Karpas-422 (cell line): ENCODE data around the gene ZNF554. TPM values are rescaled to one million over a fixed set of nuclear protein-coding genes. Genes with fewer than 3 reads are reported as not detected.

Experiments
- DNase-seq: peaks from one replicate; pipeline ENCODE4 v3.0.0-alpha.2; 2015
- H2AFZ ChIP-seq: fragments of 200-600 bp; sonication (generic); 2 replicates; pipeline ENCODE4 v1.6.1; 2014; ENCODE audit warnings: antibody characterized with exemption, low read length, mixed read lengths
- H3K27ac ChIP-seq: fragments of 200-600 bp; sonication (generic); 2 replicates; pipeline ENCODE4 v1.5.1; 2014; ENCODE audit warnings: mild to moderate bottlenecking, low read length, moderate library complexity
- H3K27me3 ChIP-seq: fragments of 200-600 bp; sonication (generic); 2 replicates; pipeline ENCODE4 v1.6.1; 2014; ENCODE audit warnings: low read length, mixed read lengths
- H3K36me3 ChIP-seq: fragments of 200-600 bp; sonication (generic); 2 replicates; pipeline ENCODE4 v1.6.1; 2014; ENCODE audit warnings: low read length, mixed read lengths; ENCODE audit not compliant: insufficient read depth
- H3K4me1 ChIP-seq: fragments of 200-600 bp; sonication (generic); 2 replicates; pipeline ENCODE4 v1.6.1; 2014; ENCODE audit warnings: mild to moderate bottlenecking, low read length, mixed read lengths
- H3K4me2 ChIP-seq: fragments of 200-600 bp; sonication (generic); 2 replicates; pipeline ENCODE4 v1.6.1; 2014; ENCODE audit warnings: low read length, low read depth, mild to moderate bottlenecking; ENCODE audit not compliant: poor library complexity, severe bottlenecking
- H3K4me3 ChIP-seq: fragments of 200-600 bp; sonication (generic); 2 replicates; pipeline ENCODE4 v1.5.1; 2014; ENCODE audit warnings: mild to moderate bottlenecking, antibody characterized with exemption, low read length, mixed read lengths
- H3K79me2 ChIP-seq: fragments of 200-600 bp; sonication (generic); 2 replicates; pipeline ENCODE4 v1.6.1; 2014; ENCODE audit warnings: mild to moderate bottlenecking, low read length, mixed read lengths
- H3K9ac ChIP-seq: fragments of 200-600 bp; sonication (generic); 2 replicates; pipeline ENCODE4 v1.6.0; 2014; ENCODE audit warnings: low read length
- H3K9me2 ChIP-seq: fragments of 200-600 bp; sonication (generic), shearing (Covaris generic); replicated peaks from 2 replicates; pipeline ENCODE4 v1.6.0; 2014; ENCODE audit warnings: mild to moderate bottlenecking, low read length, moderate library complexity; ENCODE audit not compliant: insufficient read depth
- H3K9me3 ChIP-seq: fragments of 300-700, 200-600 bp; sonication (generic); 2 replicates; pipeline ENCODE4 v1.6.1; 2014; ENCODE audit warnings: low read length, mixed read lengths
- H4K20me1 ChIP-seq: fragments of 200-600 bp; sonication (generic); 2 replicates; pipeline ENCODE4 v1.6.1; 2014; ENCODE audit warnings: mild to moderate bottlenecking, antibody characterized with exemption, low read length, low read depth; ENCODE audit not compliant: insufficient read depth
- total RNA-seq: library from RNA; depleted of rRNA; stranded (reverse); fragments of >200 nt; shearing (Covaris generic); gene quantifications from 2 replicates; pipeline ENCODE4 v1.2.3, GENCODE V29; 2014; ENCODE audit warnings: low replicate concordance

Gene ZNF554
- total RNA-seq, 1 experiment from 2014 or later, result 2.6 TPM

DNA sequence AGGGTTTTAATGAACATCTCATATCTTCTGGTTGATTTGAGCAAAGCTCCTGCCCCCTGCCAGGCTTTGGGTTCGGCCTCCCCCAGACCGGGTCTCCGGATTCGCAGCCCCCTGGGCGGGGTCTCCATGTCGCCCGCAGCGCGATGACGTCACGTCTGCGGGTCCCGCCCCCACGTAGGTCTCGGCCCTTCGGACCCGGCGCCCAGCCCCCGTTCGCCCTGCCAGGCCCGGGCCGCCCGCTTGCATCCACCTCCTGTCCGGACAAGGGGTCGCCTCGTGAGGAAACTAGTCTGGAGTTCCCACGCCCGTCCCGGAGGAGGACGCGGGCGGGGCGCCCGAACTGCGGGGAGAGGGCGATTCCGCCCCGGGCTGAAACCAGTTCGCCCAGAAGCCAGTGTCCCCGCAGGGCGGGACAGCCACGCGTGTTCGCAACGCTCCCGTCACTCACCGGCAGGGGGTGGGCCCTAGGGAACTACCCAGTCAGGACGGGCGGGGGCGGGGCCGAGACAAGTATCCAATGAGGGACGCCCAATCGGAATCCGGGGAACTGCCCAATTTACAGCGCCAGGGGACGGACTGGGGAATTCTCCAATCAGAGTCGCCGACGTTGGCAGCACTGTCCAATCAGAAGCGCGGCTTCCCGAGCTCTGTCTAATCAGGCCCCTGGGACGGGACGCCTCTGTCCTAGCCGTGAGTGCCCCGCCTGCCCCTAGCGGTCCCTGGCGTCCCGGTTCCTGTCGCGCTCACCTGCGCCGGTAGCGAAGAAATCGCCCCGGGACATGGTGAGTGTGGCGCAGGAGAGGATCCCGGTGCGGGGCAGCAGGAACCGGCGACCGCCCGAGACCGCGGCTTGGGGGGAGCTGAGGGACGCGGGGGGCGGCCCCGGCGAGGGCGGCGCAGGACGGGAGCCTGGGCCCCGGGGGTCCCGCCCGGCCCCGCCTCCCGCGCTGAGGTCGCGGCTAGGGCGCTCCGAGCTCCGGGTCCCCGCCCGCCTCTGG, 21.4 kb downstream of the ZNF554 start, which contains the start of gene ZNF555:
ZNF555 (plus strand) TSS at position 682 of the 998 bp plus-strand sequence; CDS start at position 780, 98 bp downstream.
- Histone ChIP-seq H3K79me2 (no peaks in the 10 kb centered on the region), H2AFZ (0 out of 2 replicates have a peak within 1 kb of the TSS, but pooled peaks have one; percentile 21), H4K20me1 (no peaks in the 10 kb centered on the region), H3K9ac (peak within 1 kb of the TSS; percentile 78), H3K9me2 (no peaks in the 10 kb centered on the region), H3K27ac (peak within 1 kb of the TSS; percentile 68), H3K9me3 (peaks cover 5% of the 10 kb centered on the region), H3K27me3 (no peaks in the 10 kb centered on the region), H3K4me2 (peak within 1 kb of the TSS; percentile 72), H3K4me3 (peak within 1 kb of the TSS; percentile 70), H3K36me3 (no peaks in the 10 kb centered on the region), H3K4me1 (peaks cover 8% of the 10 kb centered on the region)
- peak; percentile 96 for DNase-seq

- no peaks in the 10 kb centered on the region for H3K27me3 ChIP-seq
- peak overlapping the region; percentile 67 for H3K9ac ChIP-seq
- DNase-seq, result no peak
- peak overlapping the region; percentile 72 for H3K4me2 ChIP-seq
- no peak overlapping the region for H3K27ac ChIP-seq
- H3K4me3 ChIP-seq, result peak overlapping the region; percentile 70
- peaks cover 8% of the 10 kb centered on the region for H3K4me1 ChIP-seq
- H3K36me3 ChIP-seq, result no peaks in the 10 kb centered on the region
- no peak overlapping the region for H2AFZ ChIP-seq
- H4K20me1 ChIP-seq, result no peaks in the 10 kb centered on the region
- H3K79me2 ChIP-seq, result no peaks in the 10 kb centered on the region
- no peaks in the 10 kb centered on the region for H3K9me3 ChIP-seq
- H3K9me2 ChIP-seq, result no peaks in the 10 kb centered on the region
Measured at GRCh38 chr19:2841855-2842574, 22.3 kb downstream of the ZNF554 start.

DNA sequence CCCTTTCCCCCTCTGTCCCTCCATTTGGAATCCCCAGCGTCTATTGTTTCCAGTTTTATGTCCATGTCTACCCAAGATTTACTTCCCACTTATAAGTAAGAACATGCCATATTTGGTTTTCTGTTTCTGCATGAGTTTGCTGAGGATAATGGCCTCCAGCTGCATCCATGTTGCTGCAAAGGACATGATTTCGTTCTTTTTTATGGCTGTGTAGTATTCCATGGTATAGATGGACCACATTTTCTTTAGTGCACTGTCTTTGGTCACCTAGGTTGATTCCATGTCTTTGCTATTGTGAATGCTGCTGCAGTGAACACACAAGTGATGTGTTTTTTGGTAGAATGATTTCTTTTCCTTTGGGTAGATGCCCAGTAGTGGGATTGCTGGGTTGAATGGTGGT, 25.4 kb downstream of the ZNF554 start:
- Histone ChIP-seq H3K36me3 (no peaks in the 10 kb centered on the region), H3K4me1 (peaks cover 8% of the 10 kb centered on the region), H3K4me3 (no peak overlapping the region), H3K27ac (no peak overlapping the region), H3K4me2 (no peak overlapping the region), H2AFZ (no peak overlapping the region), H3K9ac (no peak overlapping the region), H3K9me2 (no peaks in the 10 kb centered on the region), H3K27me3 (no peaks in the 10 kb centered on the region), H4K20me1 (no peaks in the 10 kb centered on the region), H3K9me3 (peaks cover 3% of the 10 kb centered on the region; the same call in 1 of the 2 replicates), H3K79me2 (no peaks in the 10 kb centered on the region)
- no peak for DNase-seq

GRCh38 chr19:2846180-2846894, 26.7 kb downstream of the ZNF554 start:
- no peak overlapping the region for H3K4me2 ChIP-seq
- no peaks in the 10 kb centered on the region for H3K27me3 ChIP-seq
- no peak overlapping the region for H3K4me3 ChIP-seq
- peak; percentile 17 for DNase-seq
- H3K9ac ChIP-seq, result no peak overlapping the region
- peaks cover 5% of the 10 kb centered on the region for H3K9me3 ChIP-seq
- no peaks in the 10 kb centered on the region for H3K36me3 ChIP-seq
- no peaks in the 10 kb centered on the region for H3K79me2 ChIP-seq
- no peak overlapping the region for H2AFZ ChIP-seq
- no peaks in the 10 kb centered on the region for H4K20me1 ChIP-seq
- H3K27ac ChIP-seq, result no peak overlapping the region
- no peaks in the 10 kb centered on the region for H3K9me2 ChIP-seq
- peaks cover 8% of the 10 kb centered on the region for H3K4me1 ChIP-seq

- Histone ChIP-seq H3K36me3 (peaks cover 5% of the 10 kb centered on the region), H3K4me1 (peaks cover 2% of the 10 kb centered on the region), H3K4me2 (no peak overlapping the region), H3K79me2 (no peaks in the 10 kb centered on the region), H3K27ac (no peak overlapping the region), H3K27me3 (no peaks in the 10 kb centered on the region), H3K9me3 (peaks cover 10% of the 10 kb centered on the region), H3K9me2 (no peaks in the 10 kb centered on the region), H3K9ac (no peak overlapping the region), H2AFZ (no peak overlapping the region), H3K4me3 (no peak overlapping the region), H4K20me1 (no peaks in the 10 kb centered on the region)
- peak; percentile 23 for DNase-seq
Measured at GRCh38 chr19:2847507-2847906, 27.8 kb downstream of the ZNF554 start.

DNA sequence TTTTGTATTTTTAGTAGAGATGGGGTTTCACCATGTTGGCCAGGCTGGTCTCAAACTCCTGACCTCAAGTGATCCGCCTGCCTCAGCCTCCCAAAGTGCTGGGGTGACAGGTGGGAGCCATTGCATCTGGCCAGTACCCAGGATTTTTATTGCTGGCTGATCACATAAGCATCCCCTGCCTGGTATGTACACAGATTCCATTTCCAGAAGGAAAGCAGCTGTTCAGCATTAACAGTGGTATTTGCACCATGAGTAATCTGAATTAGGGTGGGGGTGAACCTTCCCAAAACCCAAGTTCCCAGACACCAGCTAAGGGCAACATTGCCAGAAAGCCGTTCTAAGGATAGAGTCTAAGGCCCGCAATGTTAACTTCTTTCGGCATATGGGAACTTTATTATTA, 28.9 kb downstream of the ZNF554 start:
- Histone ChIP-seq H3K9me2 (no peaks in the 10 kb centered on the region), H3K4me2 (no peak overlapping the region), H3K79me2 (no peaks in the 10 kb centered on the region), H3K9ac (no peak overlapping the region), H3K27me3 (no peaks in the 10 kb centered on the region), H3K36me3 (peaks cover 16% of the 10 kb centered on the region), H4K20me1 (no peaks in the 10 kb centered on the region), H3K4me1 (no peaks in the 10 kb centered on the region), H3K9me3 (peaks cover 21% of the 10 kb centered on the region), H3K4me3 (no peak overlapping the region), H2AFZ (no peak overlapping the region), H3K27ac (no peak overlapping the region)
- no peak for DNase-seq

- no peak overlapping the region for H3K4me3 ChIP-seq
- H3K79me2 ChIP-seq, result no peaks in the 10 kb centered on the region
- peak; percentile 38 for DNase-seq
- H3K27me3 ChIP-seq, result no peaks in the 10 kb centered on the region
- no peaks in the 10 kb centered on the region for H3K4me1 ChIP-seq
- H3K9me3 ChIP-seq, result peaks cover 33% of the 10 kb centered on the region
- no peak overlapping the region for H3K4me2 ChIP-seq
- H3K27ac ChIP-seq, result no peak overlapping the region
- no peak overlapping the region for H3K9ac ChIP-seq
- H4K20me1 ChIP-seq, result no peaks in the 10 kb centered on the region
- H3K36me3 ChIP-seq, result peaks cover 17% of the 10 kb centered on the region
- no peaks in the 10 kb centered on the region for H3K9me2 ChIP-seq
- no peak overlapping the region for H2AFZ ChIP-seq
Measured at GRCh38 chr19:2850256-2850925, 30.7 kb downstream of the ZNF554 start.
